IMR-90 (cell line): ENCODE results near the gene PCNP. TPM values are rescaled to one million over a fixed set of nuclear protein-coding genes. Genes with fewer than 3 reads are reported as not detected.
A peak's percentile ranks its signal among the peaks of the same experiment; 100 is the strongest.

Experiments
- ATAC-seq: fragments of 200-7000 bp; cut with Tn5 transposase; 2 replicates; pipeline ENCODE4 v1.9.1; 2020; ENCODE audit warnings: low read depth, mild to moderate bottlenecking, moderate library complexity
- BruUV-seq: library from RNA; stranded (reverse); fragments of 400-500 nt; replicated peaks from 2 replicates; lab custom pipeline; 2021; lab: Mats Ljungman, UMichigan
- CTCF ChIA-PET: fragments of 300-600 bp; formaldehyde crosslinking; extraction: SDS; loops from one replicate; lab custom pipeline; 2021; ENCODE audit warnings: antibody characterized with exemption; lab: Yijun Ruan, JAX
- POLR2A ChIA-PET: fragments of 300-600 bp; sonication (Branson Sonifier 250); formaldehyde crosslinking; loops from one replicate; lab custom pipeline; 2022; ENCODE audit warnings: antibody characterized with exemption; ENCODE audit not compliant: unreplicated experiment; lab: Charles Lee
- DNase-seq: peaks from one replicate; pipeline ENCODE4 v3.0.0; 2013
- H2AFZ ChIP-seq: replicated peaks from 2 replicates; pipeline ENCODE3; 2013; ENCODE audit warnings: low read length, mild to moderate bottlenecking; ENCODE audit not compliant: poor library complexity
- H2AK5ac ChIP-seq: 2 replicates; pipeline ENCODE4 v1.6.1; 2013; ENCODE audit warnings: low read depth, low read length, inconsistent platforms
- H2AK9ac ChIP-seq: replicated peaks from 2 replicates; pipeline ENCODE3; 2013; ENCODE audit warnings: mild to moderate bottlenecking, low read depth, low read length, moderate library complexity; ENCODE audit not compliant: poor library complexity
- H2BK120ac ChIP-seq: 2 replicates; pipeline ENCODE4 v1.6.1; 2013; ENCODE audit warnings: low read depth, low read length, inconsistent platforms
- H2BK15ac ChIP-seq: 3 replicates; pipeline ENCODE4 v1.6.1; 2013; ENCODE audit warnings: low read depth, low read length, inconsistent platforms
- H2BK20ac ChIP-seq: 2 replicates; pipeline ENCODE4 v1.6.1; 2013; ENCODE audit warnings: low read depth, mild to moderate bottlenecking, inconsistent platforms, low read length, moderate library complexity
- H2BK5ac ChIP-seq: 2 replicates; pipeline ENCODE4 v1.6.1; 2013; ENCODE audit warnings: mild to moderate bottlenecking, low read depth, low read length, inconsistent platforms; ENCODE audit not compliant: poor library complexity, severe bottlenecking
- H3K14ac ChIP-seq: replicated peaks from 2 replicates; pipeline ENCODE4 v1.6.1; 2013; ENCODE audit warnings: low read depth, low read length, inconsistent platforms
- H3K18ac ChIP-seq: 2 replicates; pipeline ENCODE4 v1.6.1; 2013; ENCODE audit warnings: low read depth, low read length, control low read depth
- H3K23ac ChIP-seq: 2 replicates; pipeline ENCODE4 v1.6.1; 2013; ENCODE audit warnings: low read depth, low read length, inconsistent platforms
- H3K27ac ChIP-seq: 2 replicates; pipeline ENCODE4 v1.5.1; 2013; ENCODE audit warnings: mild to moderate bottlenecking, control low read depth, low read length; ENCODE audit not compliant: insufficient read depth
- H3K27me3 ChIP-seq: 2 replicates; pipeline ENCODE4 v1.6.1; 2013; ENCODE audit warnings: low read length; ENCODE audit not compliant: control insufficient read depth, insufficient read depth
- H3K36me3 ChIP-seq: 2 replicates; pipeline ENCODE4 v1.6.1; 2013; ENCODE audit warnings: low read length, mixed read lengths; ENCODE audit not compliant: control insufficient read depth, insufficient read depth
- H3K4ac ChIP-seq: 2 replicates; pipeline ENCODE4 v1.6.1; 2013; ENCODE audit warnings: low read depth, low read length, inconsistent platforms
- H3K4me1 ChIP-seq: 2 replicates; pipeline ENCODE4 v1.6.1; 2013; ENCODE audit warnings: low read length, mixed read lengths; ENCODE audit not compliant: control insufficient read depth, insufficient read depth
- H3K4me2 ChIP-seq: 2 replicates; pipeline ENCODE4 v1.6.1; 2013; ENCODE audit warnings: low read depth, mild to moderate bottlenecking, control low read depth, low read length, moderate library complexity
- H3K4me3 ChIP-seq: 2 replicates; pipeline ENCODE4 v1.5.1; 2013; ENCODE audit warnings: low read depth, mild to moderate bottlenecking, control low read depth, low read length, moderate library complexity; ENCODE audit not compliant: insufficient read depth
- H3K56ac ChIP-seq: 2 replicates; pipeline ENCODE4 v1.6.1; 2013; ENCODE audit warnings: low read length, inconsistent platforms; ENCODE audit not compliant: insufficient read depth; ENCODE audit errors: extremely low read depth
- H3K79me1 ChIP-seq, 2 experiments: 2 replicates each; pipeline ENCODE4 v1.6.1; 2013; ENCODE audit warnings: low read length in 2 of 2, inconsistent platforms in 1 of 2, low read depth in 1 of 2
- H3K9ac ChIP-seq: 2 replicates; pipeline ENCODE4 v1.6.1; 2013; ENCODE audit warnings: low read depth, low read length, control low read depth
- H3K9me1 ChIP-seq: 2 replicates; pipeline ENCODE4 v1.6.1; 2013; ENCODE audit warnings: low read length, inconsistent platforms; ENCODE audit not compliant: insufficient read depth
- H3K9me3 ChIP-seq: 2 replicates; pipeline ENCODE4 v1.6.1; 2013; ENCODE audit warnings: low read length; ENCODE audit not compliant: control insufficient read depth, insufficient read depth
- H4K20me1 ChIP-seq: 2 replicates; pipeline ENCODE4 v1.6.1; 2013; ENCODE audit warnings: low read length, inconsistent platforms; ENCODE audit not compliant: insufficient read depth
- H4K5ac ChIP-seq: 2 replicates; pipeline ENCODE4 v1.6.1; 2013; ENCODE audit warnings: mild to moderate bottlenecking, low read depth, low read length, control low read depth
- H4K8ac ChIP-seq, 2 experiments: 2 replicates each; pipeline ENCODE4 v1.6.1; 2013; ENCODE audit warnings: low read depth in 2 of 2, low read length in 2 of 2, control low read depth in 1 of 2, inconsistent platforms in 1 of 2
- H4K91ac ChIP-seq: 2 replicates; pipeline ENCODE4 v1.6.1; 2013; ENCODE audit warnings: low read depth, low read length, inconsistent platforms; ENCODE audit not compliant: insufficient read depth
- FOS ChIP-seq: fragments of 150-350 bp; IDR thresholded peaks from 2 replicates; pipeline ENCODE4 v1.6.1; 2016; ENCODE audit warnings: low read depth, low read length
- MXI1 ChIP-seq: IDR thresholded peaks from 2 replicates; pipeline ENCODE4 v1.6.1; 2012; ENCODE audit warnings: low read depth, mild to moderate bottlenecking, low read length, moderate library complexity, borderline replicate concordance
- NFE2L2 ChIP-seq: fragments of 150-350 bp; IDR thresholded peaks from 2 replicates; pipeline ENCODE4 v1.6.1; 2016; ENCODE audit warnings: low read depth, mild to moderate bottlenecking, low read length
- SMC3 ChIP-seq: fragments of 150-350 bp; IDR thresholded peaks from 2 replicates; pipeline ENCODE4 v1.6.1; 2016; ENCODE audit warnings: low read depth, mild to moderate bottlenecking, antibody characterized with exemption, low read length, moderate library complexity
- USF2 ChIP-seq: fragments of 150-350 bp; IDR thresholded peaks from 2 replicates; pipeline ENCODE4 v1.6.1; 2017; ENCODE audit warnings: mild to moderate bottlenecking, antibody characterized with exemption, low read length, low read depth
- WGBS, 2 experiments: methylation state at CpG; one replicate each; pipeline versions ENCODE4 v1.1.5 to v1.1.7; 2013; ENCODE audit warnings: missing lambda C conversion rate in 2 of 2; ENCODE audit not compliant: insufficient read length in 1 of 2; ENCODE audit errors: extremely low coverage in 2 of 2; 5-methylcytosine and 5-hydroxymethylcytosine counted together
- dilution Hi-C: fragments of 300-500 bp; cut with HindIII; formaldehyde crosslinking; loops from one replicate; pipeline ENCODE4 v1.14.3; 2018; ENCODE audit warnings: low sequenced_read_pairs; ENCODE audit not compliant: unreplicated experiment
- in situ Hi-C: fragments of 300-500 bp; cut with MboI; formaldehyde crosslinking; loops from 3 replicates; pipeline ENCODE4 v1.14.3; 2019; ENCODE audit warnings: low sequenced_read_pairs, inconsistent platforms, mixed read lengths
- intact Hi-C: fragments of 100-400 bp; cut with micrococcal nuclease; formaldehyde crosslinking; loops from 2 replicates; pipeline ENCODE4 v1.10.0; 2022
- polyA plus RNA-seq, 3 experiments: library from polyadenylated mRNA; depleted of rRNA; stranded (reverse); fragments of >200 nt; gene quantifications; 2 replicates each; pipeline ENCODE4 v1.2.3, GENCODE V29; 2012; ENCODE audit warnings: low replicate concordance in 1 of 3
- total RNA-seq: library from RNA; depleted of rRNA; stranded (reverse); fragments of >200 nt; gene quantifications from 2 replicates; pipeline ENCODE4 v1.2.3, GENCODE V29; 2012

Gene PCNP
- total and polyA plus RNA-seq, 2 of the 4 experiments (the other 2 are of a cell fraction): 34.6 to 53.2 TPM

DNA sequence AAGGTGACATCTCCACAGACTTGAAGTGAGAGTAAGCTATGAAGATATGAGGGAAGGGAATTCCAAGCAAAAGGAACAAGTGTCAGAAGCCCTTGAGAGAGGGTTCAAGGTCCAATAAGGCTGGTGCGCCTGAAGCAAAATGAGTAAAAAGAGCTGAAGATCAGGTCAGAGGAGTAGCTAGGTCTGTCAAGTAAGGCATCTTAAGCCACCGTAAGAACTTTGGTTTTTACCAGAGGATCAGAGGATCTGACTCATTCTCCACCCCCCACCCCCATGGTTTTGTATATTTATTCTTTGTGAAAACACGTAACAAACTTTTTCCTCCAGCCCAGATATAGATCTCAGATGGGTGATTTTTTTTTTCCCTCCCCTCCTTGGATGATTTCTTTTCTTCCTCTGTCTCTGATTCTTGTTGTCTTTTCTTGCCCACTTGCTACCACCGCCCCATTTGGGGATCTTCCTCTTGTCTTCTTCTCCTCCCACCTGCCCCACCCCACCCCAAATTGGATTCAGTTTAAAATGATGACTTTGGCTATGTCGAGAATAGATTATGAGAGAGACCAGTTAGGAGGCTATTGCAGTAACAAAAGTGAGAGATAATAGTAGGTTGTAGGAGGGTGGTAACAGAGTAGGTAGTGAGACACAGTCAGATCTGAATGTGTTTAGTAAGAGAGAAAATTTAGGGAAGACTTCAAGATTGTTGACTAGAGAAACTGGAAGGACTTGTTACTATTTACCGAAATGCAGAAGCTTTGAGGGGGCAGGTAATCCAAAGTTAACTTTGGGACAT lies 6.3 kb upstream of the PCNP start:
- CTCF ChIA-PET: no interaction called here
- Histone ChIP-seq H2BK5ac (peak overlapping the region; percentile 76), H4K91ac (no peak overlapping the region; the same call in none of the 2 replicates), H2BK20ac (peak overlapping the region; percentile 69), H3K4me1 (peaks cover 12% of the 10 kb centered on the region), H2AK5ac (peak overlapping the region; percentile 61; the same call in 1 of the 2 replicates), H2AK9ac (no peak overlapping the region), H3K18ac (peak overlapping the region; percentile 64), H3K9ac (peak overlapping the region; percentile 6; the same call in 1 of the 2 replicates), H3K4ac (peak overlapping the region; percentile 77), H3K4me2 (peak overlapping the region; percentile 91), H3K27ac (peak overlapping the region; percentile 66; the same call in 1 of the 2 replicates), H2BK15ac (0 out of 3 replicates have a peak overlapping the region, but pooled peaks have one; percentile 35), H3K9me1 (peaks cover 5% of the 10 kb centered on the region), H3K36me3 (peaks cover 5% of the 10 kb centered on the region; the same call in 1 of the 2 replicates), H3K27me3 (no peaks in the 10 kb centered on the region), H4K8ac (peak overlapping the region in 1 of 2 experiments; percentile 55; a peak in 1 of 4 replicates), H2AFZ (no peak overlapping the region), H3K9me3 (no peaks in the 10 kb centered on the region), H3K14ac (peak overlapping the region; percentile 72), H3K23ac (peak overlapping the region; percentile 6; the same call in 1 of the 2 replicates), H2BK120ac (peak overlapping the region; percentile 37), H3K56ac (0 out of 2 replicates have a peak overlapping the region, but pooled peaks have one; percentile 48), H4K20me1 (peaks cover 14% of the 10 kb centered on the region), H3K4me3 (no peak overlapping the region), H4K5ac (peak overlapping the region; percentile 81), H3K79me1 (peaks cover 13 to 50% of the 10 kb centered on the region in 2 experiments; a peak in 3 of 4 replicates)
- intact Hi-C loops: loop anchor here (10.0 kb wide), 1 partner anchor 673 kb away; no protein-coding TSS in a partner anchor
- ATAC-seq: peak; percentile 91
- BruUV-seq: no TSS peak
- WGBS, 2 experiments: 86% methylated on average over 1 of the region's 6 CpGs; no CpG with 5 or more reads in 1 of the 2 experiments
- peak; percentile 87 for DNase-seq
- POLR2A ChIA-PET: no interaction called here
- in situ Hi-C loops: no loop called here
- TF ChIP-seq NFE2L2: no peak
- no peak for TF ChIP-seq SMC3
- no peak for TF ChIP-seq MXI1
- TF ChIP-seq FOS: peak; percentile 53
- TF ChIP-seq USF2: no peak
- dilution Hi-C loops: no loop called here
